Caco-2 (cell line): Measurements from ENCODE around the gene HOXC10. TPM values are rescaled to one million over a fixed set of nuclear protein-coding genes. Genes with fewer than 3 reads are reported as not detected.

ENCODE experiments used
- BruUV-seq: library from RNA; stranded (reverse); fragments of 400-500 nt; replicated peaks from 2 replicates; lab custom pipeline; 2021; lab: Mats Ljungman, UMichigan
- CTCF ChIA-PET: fragments of 300-600 bp; sonication (Branson Sonifier 250); formaldehyde crosslinking; loops from one replicate; lab custom pipeline; 2022; ENCODE audit warnings: antibody characterized with exemption; lab: Charles Lee
- POLR2A ChIA-PET: fragments of 300-600 bp; sonication (Branson Sonifier 250); formaldehyde crosslinking; loops from one replicate; lab custom pipeline; 2022; ENCODE audit warnings: antibody characterized with exemption; lab: Charles Lee
- DNase-seq, 2 experiments: peaks; one replicate each; pipeline versions ENCODE4 v3.0.0 to v3.0.0-alpha.2; 2020 to 2022
- H3K27me3 ChIP-seq: replicated peaks from 2 replicates; pipeline ENCODE4 v1.6.0; 2011; ENCODE audit warnings: low read length; ENCODE audit not compliant: control insufficient read depth, insufficient read depth
- H3K36me3 ChIP-seq: 2 replicates; pipeline ENCODE4 v1.5.1; 2011; ENCODE audit warnings: low read length; ENCODE audit not compliant: control insufficient read depth, insufficient read depth
- H3K4me1 ChIP-seq: fragments of 250-450 bp; sonication (Bioruptor Pico); 2 replicates; pipeline ENCODE4 v1.5.1; 2020; ENCODE audit warnings: mild to moderate bottlenecking
- H3K4me3 ChIP-seq: 2 replicates; pipeline ENCODE4 v1.5.1; 2011; ENCODE audit warnings: low read depth, mild to moderate bottlenecking, control low read depth, low read length
- H3K9me3 ChIP-seq: fragments of 250-450 bp; sonication (Bioruptor Pico); 2 replicates; pipeline ENCODE4 v1.5.1; 2020; ENCODE audit warnings: mild to moderate bottlenecking, moderate library complexity
- H3K27ac Mint-ChIP-seq: one replicate; pipeline ENCODE4 v1.8.0; 2022; ENCODE audit warnings: mixed read lengths; ENCODE audit not compliant: unreplicated experiment
- H3K27me3 Mint-ChIP-seq: one replicate; pipeline ENCODE4 v1.8.0; 2022; ENCODE audit warnings: mixed read lengths; ENCODE audit not compliant: insufficient read depth, unreplicated experiment
- H3K36me3 Mint-ChIP-seq: one replicate; pipeline ENCODE4 v1.8.0; 2022; ENCODE audit warnings: mild to moderate bottlenecking, mixed read lengths; ENCODE audit not compliant: insufficient read depth, unreplicated experiment
- H3K4me1 Mint-ChIP-seq: one replicate; pipeline ENCODE4 v1.8.0; 2022; ENCODE audit warnings: low read depth, mixed read lengths; ENCODE audit not compliant: unreplicated experiment
- H3K4me3 Mint-ChIP-seq: one replicate; pipeline ENCODE4 v1.8.0; 2022; ENCODE audit warnings: mild to moderate bottlenecking, moderate library complexity, mixed read lengths; ENCODE audit not compliant: unreplicated experiment
- H3K9me3 Mint-ChIP-seq: one replicate; pipeline ENCODE4 v1.8.0; 2022; ENCODE audit warnings: mixed read lengths; ENCODE audit not compliant: unreplicated experiment
- CTCF ChIP-seq, 2 experiments: fragments of 200-600 bp in 1 of 2; IDR thresholded peaks; 1 replicate in 1 of 2; 2 replicates in 1 of 2; pipeline versions ENCODE4 v1.5.1 to v1.8.0; 2011 to 2022; ENCODE audit warnings: antibody characterized with exemption in 1 of 2, control low read depth in 1 of 2, inconsistent platforms in 1 of 2, low read depth in 1 of 2, low read length in 1 of 2, mild to moderate bottlenecking in 1 of 2, moderate library complexity in 1 of 2; ENCODE audit not compliant: insufficient read depth in 1 of 2, severe bottlenecking in 1 of 2, unreplicated experiment in 1 of 2
- intact Hi-C: fragments of 100-400 bp; cut with micrococcal nuclease; formaldehyde crosslinking; loops from one replicate; pipeline ENCODE4 v1.10.0; 2022; ENCODE audit not compliant: unreplicated experiment
- total RNA-seq: library from RNA; stranded (reverse); gene quantifications from 2 replicates; pipeline ENCODE4 v1.2.3, GENCODE V29; 2022

Gene HOXC10
- total RNA-seq, 1 experiment from 2014 or later = 4.0 TPM

- no peak for TF ChIP-seq CTCF (IDR thresholded peaks at IDR 0.05; ENCODE audit: insufficient read depth in 1 of 2, low read depth in 1 of 2, low read length in 1 of 2, severe bottlenecking in 1 of 2, unreplicated experiment in 1 of 2)
- Histone ChIP-seq H3K4me1 (peaks cover 31% of the 10 kb centered on the region), H3K4me3 (no peak overlapping the region), H3K27me3 (no peaks in the 10 kb centered on the region), H3K9me3 (no peaks in the 10 kb centered on the region), H3K36me3 (no peaks in the 10 kb centered on the region)
- Mint-ChIP-seq H3K27ac (no peak overlapping the region), H3K9me3 (no peaks in the 10 kb centered on the region), H3K36me3 (peaks cover 9% of the 10 kb centered on the region), H3K27me3 (no peaks in the 10 kb centered on the region), H3K4me3 (no peak overlapping the region), H3K4me1 (peaks cover 21% of the 10 kb centered on the region)
- ChIA-PET CTCF (interaction anchor here (0.7 to 2.3 kb wide), 4 partner anchors 12 to 81 kb away, joined by 3 to 18 read pairs (median 4); partner anchors contain the start of genes HOXC10, HOXC13 and HOXC5), POLR2A (interaction anchor here (0.6 to 1.1 kb wide), 2 partner anchors 12 to 16 kb away, joined by 3 to 5 read pairs; no protein-coding TSS in a partner anchor)
- no peak for DNase-seq
- BruUV-seq = no TSS peak
- intact Hi-C loops = loop anchor here (5.0 kb wide), 1 partner anchor 144 kb away; no protein-coding TSS in a partner anchor
Measured at GRCh38 chr12:53951577-53952334, 33.2 kb upstream of the HOXC10 start.

- no TSS peak for BruUV-seq
- TF ChIP-seq CTCF (IDR thresholded peaks at IDR 0.05; ENCODE audit: insufficient read depth in 1 of 2, low read depth in 1 of 2, low read length in 1 of 2, severe bottlenecking in 1 of 2, unreplicated experiment in 1 of 2) = no peak
- CTCF ChIA-PET = interaction anchor here (0.7 to 2.3 kb wide), 4 partner anchors 13 to 36 kb away, joined by 4 to 18 read pairs (median 6); partner anchors contain the start of genes HOXC10 and HOXC13
- peaks cover 9% of the 10 kb centered on the region for H3K36me3 Mint-ChIP-seq
- no peak overlapping the region for H3K4me3 Mint-ChIP-seq
- POLR2A ChIA-PET = interaction anchor here (0.7 to 2.3 kb wide), 2 partner anchors 14 to 27 kb away, joined by 5 to 10 read pairs; partner anchors contain the start of gene HOXC13
- Histone ChIP-seq H3K27me3 (no peaks in the 10 kb centered on the region), H3K4me3 (no peak overlapping the region), H3K4me1 (peaks cover 31% of the 10 kb centered on the region), H3K9me3 (no peaks in the 10 kb centered on the region), H3K36me3 (no peaks in the 10 kb centered on the region)
- no peak for DNase-seq
- intact Hi-C loops = loop anchor here (5.0 kb wide), 1 partner anchor 145 kb away; no protein-coding TSS in a partner anchor
- peaks cover 21% of the 10 kb centered on the region for H3K4me1 Mint-ChIP-seq
- no peaks in the 10 kb centered on the region for H3K9me3 Mint-ChIP-seq
- H3K27me3 Mint-ChIP-seq = no peaks in the 10 kb centered on the region
- no peak overlapping the region for H3K27ac Mint-ChIP-seq
Measured at GRCh38 chr12:53952335-53952694, 32.6 kb upstream of the HOXC10 start.
